Stimulated activated CD4-positive, alpha-beta T cell treated with anti-CD3 and anti-CD28 coated beads, Interleukin-15, amount 100 ng/mL, for 24 hours (primary cell): ENCODE measurements around the gene FHAD1.

ENCODE experiments used
- DNase-seq: peaks from one replicate; pipeline ENCODE4 v3.0.0-alpha.2; 2020

Gene FHAD1

DNA sequence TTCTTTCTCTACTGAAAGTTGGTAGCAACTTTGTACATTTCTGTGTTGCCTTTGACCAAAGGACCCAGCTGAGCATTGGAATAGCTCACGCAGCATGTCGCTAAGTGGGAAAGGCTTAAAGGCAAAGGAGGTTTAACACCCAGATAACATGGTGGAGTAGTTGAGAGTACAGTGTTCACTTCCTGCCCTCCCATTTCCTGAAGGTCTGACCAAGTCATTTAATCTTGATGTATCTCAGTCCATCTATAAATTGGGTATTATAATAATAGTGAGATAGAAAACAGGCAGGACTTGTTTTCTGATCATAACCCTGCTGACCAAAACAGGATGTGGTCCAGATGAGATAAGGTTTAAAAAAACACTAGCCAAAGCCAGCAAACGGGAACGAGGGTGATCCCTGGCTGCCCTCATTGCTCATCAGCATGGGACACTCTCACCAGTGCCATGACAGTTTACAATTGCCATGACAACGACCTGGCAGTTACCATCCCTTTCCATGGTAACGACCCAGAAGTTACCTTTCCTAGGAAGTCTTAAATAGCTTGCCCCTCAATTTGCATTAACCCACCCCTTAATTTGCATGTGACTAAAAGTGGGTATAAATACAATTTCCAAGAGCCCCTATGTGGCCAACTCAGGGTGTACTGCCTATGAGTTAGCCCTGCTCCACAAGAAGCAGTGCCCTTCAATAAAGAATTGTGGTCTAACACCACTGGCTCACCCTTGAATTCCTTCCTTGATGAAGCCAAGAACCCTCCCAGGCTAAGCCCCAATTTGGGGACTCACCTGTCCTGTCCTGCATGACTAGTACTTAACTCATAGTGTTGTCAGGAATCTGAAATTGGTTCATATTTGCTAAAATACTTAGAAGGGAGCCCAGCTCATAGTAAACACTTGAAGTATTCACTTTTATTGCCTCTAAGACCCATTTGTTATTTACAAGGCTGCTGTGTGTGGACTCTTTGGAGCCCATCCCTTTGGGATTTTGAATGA is 28.4 kb upstream of the FHAD1 start:
- no peak for DNase-seq

DNA sequence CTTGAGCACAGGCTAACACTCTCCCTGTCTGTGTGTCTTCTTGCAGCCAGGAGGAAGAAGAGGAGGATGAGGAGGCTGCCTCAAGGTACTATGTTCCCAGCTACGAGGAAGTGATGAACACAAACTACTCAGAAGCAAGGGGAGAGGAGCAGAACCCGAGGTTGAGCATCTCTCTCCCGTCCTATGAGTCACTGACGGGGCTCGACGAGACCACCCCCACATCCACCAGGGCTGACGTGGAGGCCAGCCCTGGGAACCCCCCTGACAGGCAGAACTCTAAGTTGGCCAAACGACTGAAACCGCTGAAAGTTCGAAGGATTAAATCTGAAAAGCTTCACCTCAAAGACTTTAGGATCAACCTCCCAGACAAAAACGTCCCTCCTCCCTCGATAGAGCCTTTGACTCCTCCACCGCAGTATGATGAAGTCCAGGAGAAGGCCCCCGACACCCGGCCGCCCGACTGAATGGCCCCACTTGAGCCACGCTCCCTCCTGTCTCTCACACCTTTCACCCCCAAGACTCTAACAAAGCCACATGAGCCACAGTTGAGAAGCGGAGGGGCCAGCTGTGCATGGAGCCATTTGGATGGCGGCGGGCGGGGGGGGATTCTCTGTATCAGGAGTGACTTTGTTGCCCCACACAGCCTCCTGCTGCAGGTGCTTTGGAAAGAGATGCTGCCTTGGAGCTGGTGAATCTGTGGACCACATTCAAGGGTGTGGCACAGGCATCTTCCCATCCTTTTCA is 27.6 kb upstream of the FHAD1 start:
- no peak for DNase-seq

DNA sequence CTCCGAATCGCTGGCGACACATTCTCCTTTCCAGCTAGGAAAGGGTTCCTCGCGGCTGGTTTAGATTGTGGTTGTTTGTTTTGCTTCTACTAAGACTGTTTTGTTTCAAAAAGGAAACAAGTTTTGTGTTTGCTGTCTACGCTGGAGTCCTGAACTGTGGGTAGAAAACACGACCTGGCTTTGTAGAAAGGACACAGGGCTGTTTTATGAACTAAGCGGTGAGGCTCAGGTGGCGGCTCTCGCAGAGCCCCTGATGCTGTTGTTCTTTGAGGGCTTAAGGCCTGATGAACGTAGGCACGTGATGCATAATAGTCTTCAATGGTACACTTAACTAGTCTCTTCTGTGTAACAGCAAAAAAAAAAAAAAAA is 27.0 kb upstream of the FHAD1 start:
- no peak for DNase-seq

DNA sequence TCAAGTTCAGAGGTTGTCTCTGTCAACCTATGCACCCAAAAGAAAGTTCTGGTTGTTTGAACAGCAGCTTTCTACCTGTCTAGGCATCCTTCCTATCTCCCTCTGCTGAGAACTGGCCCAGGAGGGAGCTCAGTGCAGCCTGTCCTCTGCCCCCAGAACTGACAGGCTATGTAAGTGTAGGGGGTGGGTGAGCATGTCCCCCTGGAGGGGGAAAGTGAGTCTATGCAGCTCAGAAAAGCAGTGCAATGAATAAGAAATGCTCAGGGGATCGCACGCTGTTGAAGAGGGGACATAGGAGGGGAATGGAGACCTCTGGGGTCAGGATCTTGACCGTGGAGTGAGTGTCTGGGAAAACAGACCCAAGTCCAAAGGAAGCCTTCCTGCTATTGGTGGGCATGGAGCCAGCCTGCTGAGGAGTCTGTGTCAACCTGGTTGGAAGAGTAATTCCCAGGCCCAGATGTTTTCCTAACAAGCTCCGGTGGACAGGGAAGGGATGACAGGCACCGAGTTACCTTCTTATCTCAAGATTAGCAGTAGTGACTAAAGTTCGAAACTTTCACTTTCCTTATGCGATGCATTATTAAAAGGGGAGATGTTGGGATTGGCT is 26.1 kb upstream of the FHAD1 start:
- DNase-seq = no peak

GRCh38 chr1:15222653-15223303 is 24.2 kb upstream of the FHAD1 start:
- DNase-seq = no peak

DNA sequence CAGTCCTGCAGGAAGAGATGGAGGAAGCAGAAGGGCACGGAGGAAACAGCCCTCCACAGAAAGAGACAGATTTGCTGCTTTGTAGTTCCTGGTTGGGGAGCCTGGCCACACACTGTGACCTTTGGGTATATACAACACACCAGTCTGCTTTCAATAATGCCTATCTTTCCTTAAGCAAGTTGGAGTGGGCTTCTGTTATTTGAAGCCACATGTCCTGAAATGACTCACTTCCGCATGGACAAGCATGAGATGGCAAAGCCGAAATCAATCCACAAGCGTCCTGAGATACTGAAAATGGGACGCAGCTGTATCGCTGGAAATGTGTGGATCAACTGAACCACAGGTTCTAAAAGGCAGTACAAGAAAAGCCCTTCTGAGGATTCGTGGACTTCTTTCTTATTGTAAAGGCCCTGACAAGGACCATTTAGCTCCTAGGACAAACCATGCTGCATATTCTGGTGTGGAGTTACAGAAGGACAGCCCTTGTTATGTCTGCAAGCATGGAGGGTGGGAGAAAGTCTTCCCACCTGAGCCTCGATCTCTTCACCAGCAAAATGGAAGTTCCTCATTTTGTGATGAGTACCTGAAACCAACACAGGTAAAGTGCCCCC is 22.7 kb upstream of the FHAD1 start:
- no peak for DNase-seq

DNA sequence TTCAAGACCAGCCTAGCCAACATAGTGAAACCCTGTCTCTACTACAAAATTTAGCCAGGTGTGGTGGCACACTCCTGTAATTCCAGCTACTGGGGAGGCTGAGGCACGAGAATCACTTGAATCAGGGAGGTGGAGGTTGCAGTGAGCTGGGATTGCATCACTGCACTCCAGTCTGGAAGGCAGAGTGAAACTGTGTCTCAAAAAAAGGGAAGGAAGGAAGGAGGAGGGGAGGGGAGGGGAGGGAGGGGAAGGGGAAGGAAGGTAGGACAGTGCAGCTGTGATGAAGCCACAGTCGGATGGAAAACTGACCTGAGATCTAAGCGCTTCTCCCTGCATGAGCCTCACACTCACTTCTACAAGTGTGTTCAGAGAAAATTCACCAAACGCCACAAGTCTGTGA is 22.0 kb upstream of the FHAD1 start:
- DNase-seq = no peak

- no peak for DNase-seq
Observed at GRCh38 chr1:15225461-15225860, 21.6 kb upstream of the FHAD1 start.

DNA sequence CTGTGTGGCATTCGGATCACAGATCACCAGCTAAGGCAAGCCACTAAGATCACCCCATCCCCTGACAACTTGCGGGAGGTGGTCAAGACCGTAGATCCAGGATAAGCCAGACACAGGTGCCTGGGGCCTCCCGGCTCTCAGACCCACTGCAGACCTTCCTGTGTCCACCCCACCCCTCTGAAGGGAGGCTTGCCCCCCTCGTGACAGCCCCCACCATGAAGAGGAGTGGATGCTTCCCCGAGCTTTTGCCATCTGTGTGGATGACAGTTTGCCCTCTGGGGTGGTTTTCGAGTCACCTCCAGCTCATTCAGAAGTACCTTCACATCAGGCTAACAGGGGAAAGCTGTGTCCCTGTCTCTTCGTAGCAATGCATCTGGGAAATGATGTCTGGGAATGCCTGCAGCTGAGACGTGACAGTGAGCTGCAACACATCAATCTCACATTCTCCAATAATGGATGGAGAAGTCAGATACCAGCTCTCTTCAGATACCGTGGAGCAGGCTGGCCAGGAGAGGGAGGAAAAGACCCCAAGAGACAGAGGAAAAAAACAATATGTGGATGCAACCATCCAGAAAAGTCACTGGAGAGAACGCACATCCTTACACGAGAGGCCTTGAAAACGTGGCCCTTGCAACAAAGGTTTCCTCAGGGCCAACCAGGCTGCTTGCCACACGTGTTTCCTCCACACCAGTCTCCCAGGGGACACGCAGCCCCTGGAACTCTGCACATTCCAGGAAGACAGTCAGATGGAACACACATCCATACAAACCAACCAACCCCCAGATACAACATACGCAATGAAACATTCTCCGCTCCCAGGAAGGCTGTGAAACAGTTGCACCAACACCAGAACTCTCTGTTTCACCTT is 20.4 kb upstream of the FHAD1 start:
- no peak for DNase-seq

GRCh38 chr1:15229707-15230131 is 17.3 kb upstream of the FHAD1 start:
- DNase-seq = no peak

- DNase-seq = peak; percentile 42
Observed at GRCh38 chr1:15231714-15232201, 15.3 kb upstream of the FHAD1 start.

- no peak for DNase-seq
Observed at GRCh38 chr1:15233689-15234088, 13.3 kb upstream of the FHAD1 start.

- no peak for DNase-seq
Observed at GRCh38 chr1:15236321-15236721, 10.7 kb upstream of the FHAD1 start.

GRCh38 chr1:15236746-15237145 is 10.3 kb upstream of the FHAD1 start:
- no peak for DNase-seq

- no peak for DNase-seq
Observed at GRCh38 chr1:15238789-15239188, 8.2 kb upstream of the FHAD1 start.

GRCh38 chr1:15242766-15243165 is 4.3 kb upstream of the FHAD1 start:
- DNase-seq = no peak

DNA sequence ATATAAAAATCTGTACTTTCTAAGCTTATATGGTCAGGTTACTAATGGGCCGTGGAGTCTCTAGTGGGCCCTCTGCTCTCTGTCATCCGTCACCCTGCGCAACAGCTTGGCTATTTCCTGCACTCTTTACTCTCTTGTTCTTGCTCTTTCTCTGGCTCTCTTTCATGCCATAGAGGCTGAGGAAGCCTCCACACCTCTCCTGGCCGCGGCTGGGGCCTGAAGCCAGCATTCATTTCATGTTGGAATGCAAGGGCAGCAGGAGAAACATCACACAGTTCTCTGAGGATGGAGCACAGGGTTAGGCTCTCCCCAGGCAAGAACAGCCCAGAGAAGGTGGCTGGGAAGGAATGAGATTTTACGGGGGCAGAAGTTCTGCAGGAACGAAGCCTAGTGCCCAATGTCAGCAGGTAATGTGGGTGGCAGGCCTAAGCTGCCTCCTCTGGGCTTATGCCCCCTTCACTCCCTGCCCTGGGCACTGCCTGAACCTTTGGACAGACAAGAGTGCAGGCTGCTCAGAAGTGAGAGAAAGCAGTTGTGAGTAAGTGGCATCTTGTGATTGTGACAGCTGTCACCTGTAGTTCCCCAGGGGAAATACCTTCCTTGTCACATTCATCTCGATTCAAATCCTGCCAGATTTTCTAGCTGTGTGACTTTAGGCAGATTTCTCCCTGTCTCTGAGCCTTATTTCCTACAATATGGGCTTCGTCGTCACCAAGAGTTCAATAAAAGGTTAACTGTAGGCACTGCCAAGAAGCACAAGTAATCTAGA is 3.6 kb upstream of the FHAD1 start:
- no peak for DNase-seq

GRCh38 chr1:15244813-15245212 is 2.2 kb upstream of the FHAD1 start:
- no peak for DNase-seq

DNA sequence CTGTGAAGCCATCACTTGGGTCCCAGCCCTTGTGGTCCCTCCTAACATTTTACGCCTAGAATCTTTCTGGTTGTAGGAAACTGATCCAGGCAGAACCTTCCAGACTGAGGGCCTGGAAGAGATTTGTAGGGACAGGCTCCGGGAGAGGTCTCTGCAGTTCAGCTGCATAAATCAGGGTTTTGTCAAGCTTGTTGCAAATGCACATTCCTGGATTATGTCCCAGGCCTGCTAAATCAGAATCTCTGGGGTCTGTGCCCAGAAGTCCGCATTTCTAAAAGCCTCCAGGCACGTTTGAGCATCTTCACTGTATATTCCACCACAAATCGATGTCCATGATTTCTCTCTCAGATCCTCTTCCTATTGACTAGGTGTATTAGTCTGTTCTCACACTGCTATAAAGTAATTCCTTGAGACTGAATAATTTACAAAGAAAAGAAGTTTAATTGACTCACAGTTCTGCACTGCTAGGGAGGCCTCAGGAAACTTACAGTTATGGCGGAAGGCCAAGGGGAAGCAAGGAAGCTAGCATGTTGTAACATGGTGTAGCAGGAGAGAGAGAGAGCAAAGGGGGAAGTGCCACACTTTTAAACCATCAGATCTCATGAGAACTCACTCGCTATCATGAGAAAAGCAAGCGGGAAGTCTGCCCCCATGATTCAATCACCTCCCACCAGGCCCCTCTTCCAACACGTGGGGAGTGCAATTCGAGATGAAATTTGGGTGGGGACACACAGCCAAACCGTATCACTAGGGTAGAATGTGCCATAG is 1.2 kb upstream of the FHAD1 start:
- no peak for DNase-seq

- no peak for DNase-seq
Observed at GRCh38 chr1:15248216-15248615, 1.2 kb downstream of the FHAD1 start.
